Activated naive CD8-positive, alpha-beta T cell treated with anti-CD3 and anti-CD28 coated beads, Interleukin-2, amount 50 U/mL, for 16 hours (primary cell): ENCODE results near the gene LRRN2.

Experiments
- DNase-seq: peaks from one replicate; pipeline ENCODE4 v3.0.0-alpha.2; 2020; ENCODE audit warnings: low read depth, low spot score

LRRN2 gene

DNA sequence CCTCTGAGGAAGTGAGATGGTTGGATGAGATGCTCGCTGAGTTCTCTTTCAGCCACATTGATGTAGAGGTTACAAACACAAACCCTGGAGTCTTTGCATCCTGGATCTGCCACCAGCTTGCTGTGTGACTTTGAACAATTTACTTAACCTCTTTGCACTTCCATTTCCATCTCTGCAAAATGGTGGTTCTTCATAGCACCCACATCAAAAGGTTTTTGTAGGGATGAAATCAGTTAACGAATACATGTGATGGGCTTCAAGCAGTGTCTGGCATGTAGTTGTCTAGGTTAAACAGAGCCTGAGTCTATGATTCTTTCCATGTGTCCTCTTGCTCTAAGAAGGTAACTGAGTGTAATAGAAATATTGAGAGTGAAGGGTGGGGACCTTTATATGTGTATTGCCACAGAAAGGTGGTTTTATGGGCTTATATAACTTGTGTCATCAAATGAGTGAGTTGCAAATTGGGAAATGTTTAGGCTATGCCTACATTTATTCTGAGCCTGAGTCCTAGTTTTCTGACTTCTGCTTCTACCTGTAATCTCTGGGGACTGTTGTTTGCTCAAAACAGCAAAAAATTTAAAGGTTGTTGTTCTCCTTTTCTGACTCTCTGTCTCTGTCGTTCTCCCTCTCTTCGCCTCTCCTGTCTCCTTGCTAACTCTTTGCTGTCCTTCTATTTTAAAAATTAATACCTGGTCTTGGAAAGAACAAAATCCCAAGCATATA lies 27.3 kb upstream of the LRRN2 start:
- no peak for DNase-seq

DNA sequence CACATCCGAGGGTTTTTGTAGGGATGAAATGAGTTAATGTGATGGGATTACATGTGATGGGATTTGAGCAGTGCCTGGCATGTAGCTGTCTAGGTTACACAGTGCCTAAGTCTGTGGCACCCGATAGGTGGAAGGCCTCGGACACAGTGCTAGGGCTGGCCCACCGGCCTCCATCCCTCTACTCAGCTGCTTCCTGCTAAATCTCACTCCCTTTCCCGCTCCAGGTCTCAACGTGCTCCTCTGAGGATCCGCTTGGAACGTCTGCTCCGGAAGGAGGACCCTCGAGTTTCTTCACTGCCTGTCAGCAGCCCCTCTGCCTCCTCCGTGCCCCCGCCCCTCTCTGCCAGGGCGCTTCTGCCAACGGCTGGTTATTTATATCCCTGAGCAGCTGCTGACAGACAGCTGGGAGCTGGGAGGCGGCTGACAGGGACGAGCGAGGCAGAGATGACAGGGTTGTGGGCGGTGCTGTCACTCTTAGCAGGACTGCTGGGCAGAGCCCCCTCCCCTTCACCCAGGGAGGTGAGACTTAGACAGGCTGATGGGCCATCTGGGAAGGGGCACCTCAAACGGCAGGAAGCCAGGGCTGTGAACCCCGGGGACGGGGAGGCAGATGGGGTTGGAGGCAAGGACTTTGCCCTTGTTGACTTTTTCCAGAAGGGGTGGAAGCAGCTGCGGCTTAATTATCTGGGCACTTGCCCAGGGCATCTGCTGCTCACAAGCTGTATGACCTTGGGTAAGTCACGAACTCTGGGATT lies 26.6 kb upstream of the LRRN2 start:
- DNase-seq = no peak

DNA sequence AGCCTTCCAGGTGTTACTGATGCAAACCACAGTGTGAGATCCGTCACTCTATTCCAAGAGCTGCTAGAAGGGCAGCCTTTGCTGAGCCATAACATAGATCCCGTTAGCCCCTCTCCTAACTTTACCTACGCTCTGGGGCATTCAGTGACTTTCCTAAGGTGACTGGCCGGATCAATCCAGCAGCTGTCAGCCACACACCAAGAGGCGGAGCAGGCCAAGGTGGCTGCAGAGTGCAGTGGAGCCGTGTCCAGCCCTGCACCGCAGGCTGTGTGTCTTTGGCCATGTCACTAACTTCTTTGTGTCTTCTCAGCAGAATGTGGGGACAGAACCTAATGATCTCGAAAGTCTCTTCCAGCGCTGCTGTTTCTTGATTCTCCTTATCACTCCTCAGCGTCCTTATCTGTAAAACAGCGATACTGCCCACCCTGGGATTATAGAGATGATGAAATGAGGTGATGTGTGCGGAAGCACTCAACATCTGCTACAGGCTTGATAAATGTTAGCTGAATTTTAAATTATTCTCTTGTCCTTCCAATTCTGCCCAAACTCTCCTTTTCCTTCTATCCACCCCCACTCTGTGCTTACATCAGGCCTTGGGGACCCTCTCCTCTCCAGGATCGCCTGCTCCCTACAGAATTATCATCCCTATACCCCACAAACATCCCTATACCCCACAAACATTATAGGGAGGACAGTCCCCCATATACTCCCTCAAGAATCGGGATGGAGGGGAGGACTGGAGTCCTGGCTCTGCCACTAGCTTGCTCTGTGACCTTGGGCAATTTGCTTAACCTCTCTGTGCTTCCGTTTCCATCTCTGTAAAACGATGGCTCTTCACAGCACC lies 25.8 kb upstream of the LRRN2 start:
- no peak for DNase-seq

DNA sequence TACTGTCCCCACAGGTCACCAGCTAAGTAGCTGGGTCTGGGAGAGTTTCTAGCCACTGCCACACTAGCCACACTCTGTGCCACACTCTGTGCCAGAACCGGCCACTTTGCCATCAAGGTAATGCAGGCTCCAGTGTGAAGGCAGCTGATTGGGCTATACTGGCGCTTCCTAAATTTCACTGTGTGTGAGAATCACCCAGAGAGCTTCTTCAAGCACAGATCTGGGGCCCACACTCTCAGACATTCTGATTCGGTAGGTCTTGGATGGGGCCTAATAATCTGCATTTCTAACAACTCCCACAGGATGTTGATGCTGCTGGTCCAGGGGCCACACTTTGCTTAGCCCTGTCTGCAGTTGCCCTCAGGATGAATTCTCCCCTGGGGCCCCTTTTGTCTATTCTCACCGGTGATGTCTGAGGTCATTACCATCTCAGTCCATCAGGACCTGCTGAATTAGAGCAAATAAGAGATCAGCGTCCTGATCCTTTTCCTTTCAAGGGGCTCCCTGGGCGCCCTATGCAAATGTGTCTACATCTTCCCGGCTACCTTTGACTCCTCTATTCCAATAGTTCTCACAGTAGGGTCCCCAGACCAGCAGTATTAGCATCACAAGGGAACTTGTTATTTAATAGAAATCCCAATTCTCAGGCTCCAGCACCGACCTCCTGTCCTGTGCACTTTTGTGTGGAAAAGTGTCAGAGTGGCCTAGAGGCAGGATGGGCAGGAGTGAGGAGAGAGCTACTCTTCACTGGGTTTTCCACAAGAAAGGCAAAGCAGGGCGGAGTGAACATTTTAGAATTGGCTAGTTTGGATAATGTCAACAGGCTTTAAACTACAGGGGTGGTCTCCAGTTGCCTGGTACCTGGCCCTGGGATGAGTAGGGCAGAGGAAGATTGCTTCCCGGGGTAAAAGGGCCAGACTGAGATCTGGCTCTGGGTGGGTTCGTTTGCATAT lies 24.7 kb upstream of the LRRN2 start:
- DNase-seq = no peak

DNA sequence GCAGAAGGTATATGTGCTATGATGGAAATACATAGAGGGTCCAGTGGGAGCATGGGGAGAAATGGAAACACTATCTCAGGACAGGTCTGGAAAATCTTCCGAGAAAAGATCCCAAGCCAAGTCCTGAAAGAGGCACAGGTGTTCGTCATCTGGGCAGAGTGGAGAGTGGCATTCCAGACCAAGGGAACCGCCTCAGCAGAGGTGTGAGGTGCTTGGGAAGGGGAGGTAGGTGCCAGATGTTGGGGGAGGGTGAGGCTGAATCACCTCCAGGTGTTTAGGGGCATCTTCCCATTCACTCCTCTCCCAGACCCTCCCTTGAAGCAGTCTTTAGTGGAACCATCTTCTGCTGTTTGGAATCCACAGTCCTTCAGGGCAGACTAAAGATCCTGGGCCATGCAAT lies 23.5 kb upstream of the LRRN2 start:
- DNase-seq = no peak

DNA sequence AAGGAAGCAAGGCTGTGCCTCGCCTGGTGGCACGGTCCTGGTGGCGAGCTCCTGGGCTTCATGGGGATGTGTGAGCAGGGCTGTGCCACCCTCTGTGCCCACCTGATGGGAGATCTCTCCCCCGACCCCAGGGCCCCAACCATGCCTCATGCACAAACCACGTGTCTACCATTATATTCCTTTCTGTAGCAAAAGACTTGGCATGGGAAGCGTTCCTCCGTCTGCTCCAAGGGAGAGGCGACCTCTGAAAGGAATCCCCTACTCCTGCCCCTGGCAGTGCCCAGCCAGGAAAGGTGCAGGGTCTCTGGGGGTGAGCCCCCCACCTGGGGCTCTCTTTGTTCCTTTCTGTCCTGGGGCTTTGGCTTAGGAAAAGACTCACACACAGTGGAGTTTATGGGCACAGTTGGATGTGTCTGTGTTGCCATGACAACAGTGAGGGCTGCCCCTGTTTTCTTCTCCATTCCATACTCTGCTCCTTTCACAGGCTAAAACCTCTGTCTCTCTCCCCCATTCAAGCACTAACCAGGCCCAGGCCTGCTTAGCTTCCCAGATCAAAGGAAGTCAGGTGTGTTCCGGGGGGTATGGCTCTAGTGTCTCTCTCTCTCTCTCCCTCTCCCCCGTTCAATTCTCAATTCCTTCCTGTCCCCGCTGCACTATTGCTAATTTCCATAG lies 21.4 kb upstream of the LRRN2 start:
- no peak for DNase-seq

DNA sequence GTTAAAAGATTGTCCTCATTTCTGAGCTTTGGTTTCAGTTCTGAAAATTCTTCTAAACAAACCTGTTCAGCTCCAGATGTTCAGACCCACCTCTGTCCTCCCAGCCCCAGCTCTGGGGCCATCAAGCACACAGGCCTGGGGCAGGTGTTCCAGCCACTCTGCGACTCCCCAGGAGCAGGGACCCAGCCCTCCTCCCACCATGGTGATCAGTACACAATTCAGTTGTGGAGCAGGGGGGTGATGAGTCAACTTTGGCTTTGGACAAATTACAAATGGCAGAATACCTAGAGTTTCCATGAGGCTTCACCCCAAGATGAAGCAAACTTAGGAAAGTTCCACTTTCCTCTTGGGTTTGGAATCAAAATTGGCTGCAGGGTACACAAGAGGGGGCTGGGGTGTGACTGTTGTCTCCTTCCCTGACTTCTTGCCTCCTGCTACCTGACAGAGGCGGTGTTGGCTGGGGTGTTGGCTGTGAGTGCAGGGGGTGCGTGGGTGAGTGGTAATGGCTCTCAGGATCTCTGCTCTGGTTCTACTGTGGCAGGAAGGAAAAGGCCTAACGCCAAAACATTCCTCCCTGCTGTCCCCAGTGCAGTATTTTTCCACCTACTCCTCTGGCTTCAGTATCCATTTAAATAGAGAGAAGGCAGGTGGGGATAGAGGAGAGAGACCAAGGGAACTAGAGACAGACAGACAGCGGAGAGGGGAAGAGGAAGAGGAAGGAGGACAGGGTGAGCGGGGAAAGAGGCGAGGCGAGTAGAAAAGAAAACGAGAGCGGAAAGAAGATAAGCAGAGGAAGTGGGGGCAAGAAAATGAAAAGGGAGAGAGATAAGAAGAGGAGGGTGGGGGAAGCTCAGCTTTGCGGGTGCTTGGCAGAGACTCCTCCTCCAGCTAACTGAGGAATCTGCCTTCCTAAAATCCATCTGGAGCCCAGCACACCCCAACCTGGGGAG lies 20.6 kb upstream of the LRRN2 start:
- no peak for DNase-seq

DNA sequence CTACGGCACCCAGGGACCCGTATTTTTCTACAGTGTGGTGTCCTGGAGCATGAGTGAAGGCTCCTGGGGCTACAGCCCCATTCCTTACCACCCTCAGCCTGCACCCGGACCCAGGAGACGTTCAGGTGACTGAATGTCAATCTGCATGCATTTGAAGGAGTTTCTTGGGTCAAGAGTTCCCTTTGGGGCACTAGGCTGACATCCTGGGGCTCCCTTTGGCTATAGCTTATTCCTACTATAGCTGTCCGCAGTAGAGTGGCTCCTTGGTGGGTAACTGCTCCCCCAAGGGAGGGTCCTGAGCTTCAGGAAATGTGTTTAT lies 19.9 kb upstream of the LRRN2 start:
- no peak for DNase-seq

DNA sequence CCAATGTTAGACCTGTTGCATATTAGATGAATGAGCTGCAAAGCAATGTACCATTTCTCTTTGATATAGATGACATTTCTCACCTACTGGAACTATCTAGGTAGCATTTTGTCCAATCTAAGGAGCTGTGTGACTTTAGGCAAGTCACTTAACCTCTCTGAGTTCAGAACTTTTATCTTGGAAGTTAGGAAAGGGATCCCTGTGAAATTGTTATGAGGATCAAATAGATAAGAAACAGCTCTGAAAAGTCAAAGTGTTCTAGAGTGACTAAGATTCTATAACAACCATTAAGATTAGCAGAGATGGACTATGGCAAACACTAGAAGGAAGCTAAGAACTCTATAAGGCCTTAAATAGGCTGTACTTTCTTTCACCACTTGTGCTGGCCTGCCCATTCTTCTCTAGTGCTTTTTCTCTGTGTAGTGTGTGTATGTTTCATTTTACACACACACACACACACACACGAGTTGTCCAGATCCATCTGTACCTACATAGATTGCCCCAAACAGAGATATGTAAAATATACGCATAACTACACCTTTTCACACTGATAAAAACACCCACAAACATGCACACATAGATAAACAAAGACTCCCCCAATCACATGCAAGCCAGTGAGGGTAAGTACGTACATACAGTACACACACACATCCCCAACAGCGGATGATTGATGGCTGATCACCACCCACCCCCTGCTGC lies 19.4 kb upstream of the LRRN2 start:
- no peak for DNase-seq

DNA sequence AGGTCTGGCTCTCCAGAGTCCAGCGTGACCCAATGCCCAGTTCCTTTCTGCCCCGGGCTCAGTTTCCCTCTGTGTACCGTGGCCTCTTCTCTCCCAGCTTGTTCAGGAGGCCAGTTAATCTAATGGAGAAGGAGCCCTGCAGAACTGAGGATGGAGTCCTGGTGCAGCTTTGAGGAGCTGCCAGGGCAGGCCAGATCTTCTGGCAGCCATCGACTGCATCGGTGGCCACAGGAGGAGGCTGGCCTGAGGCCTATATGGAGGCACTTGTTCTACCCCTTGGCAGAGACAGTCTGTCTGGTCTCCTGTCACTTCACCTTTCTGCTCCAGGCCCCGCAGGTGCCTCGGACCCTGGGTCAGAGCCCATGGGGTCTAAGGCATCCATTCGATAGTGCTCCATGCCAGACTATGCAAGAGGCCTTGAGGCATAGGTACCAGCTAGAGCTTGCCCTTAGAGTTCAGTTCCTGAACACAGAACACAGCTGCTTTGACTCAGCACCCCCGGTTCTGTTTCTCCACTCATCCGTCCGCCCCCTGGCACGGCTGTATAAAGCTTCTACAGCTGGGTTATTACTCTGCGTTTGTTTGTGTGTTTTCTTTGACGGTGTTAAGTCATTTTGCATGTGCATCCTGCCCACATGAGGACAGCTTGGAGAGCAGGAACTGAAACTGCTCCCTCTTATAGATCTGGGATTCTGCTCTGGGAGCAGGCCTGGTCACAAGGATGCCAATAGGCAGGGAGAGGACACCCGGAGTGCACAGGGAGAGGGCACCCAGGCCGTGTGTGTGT lies 18.5 kb upstream of the LRRN2 start:
- no peak for DNase-seq

DNA sequence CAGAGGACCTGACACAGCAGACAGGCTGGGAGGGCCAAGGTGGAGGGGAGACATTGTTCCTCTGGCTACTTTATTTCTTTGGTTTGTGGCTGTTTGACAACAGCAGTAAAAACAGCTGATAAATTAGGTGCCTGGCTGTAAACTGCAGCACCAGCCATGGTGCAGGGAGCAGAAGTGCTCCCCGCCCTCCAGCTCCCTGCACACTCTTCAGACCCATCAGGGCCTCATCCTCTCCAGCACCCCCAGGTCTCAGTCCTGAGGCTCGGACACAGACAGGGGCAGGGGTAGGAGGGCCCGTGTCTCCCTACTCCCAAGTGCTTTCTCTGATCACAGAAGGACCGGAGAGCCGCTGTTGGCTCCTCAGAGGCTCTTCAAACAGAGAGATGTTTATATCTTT lies 17.7 kb upstream of the LRRN2 start:
- DNase-seq = no peak

DNA sequence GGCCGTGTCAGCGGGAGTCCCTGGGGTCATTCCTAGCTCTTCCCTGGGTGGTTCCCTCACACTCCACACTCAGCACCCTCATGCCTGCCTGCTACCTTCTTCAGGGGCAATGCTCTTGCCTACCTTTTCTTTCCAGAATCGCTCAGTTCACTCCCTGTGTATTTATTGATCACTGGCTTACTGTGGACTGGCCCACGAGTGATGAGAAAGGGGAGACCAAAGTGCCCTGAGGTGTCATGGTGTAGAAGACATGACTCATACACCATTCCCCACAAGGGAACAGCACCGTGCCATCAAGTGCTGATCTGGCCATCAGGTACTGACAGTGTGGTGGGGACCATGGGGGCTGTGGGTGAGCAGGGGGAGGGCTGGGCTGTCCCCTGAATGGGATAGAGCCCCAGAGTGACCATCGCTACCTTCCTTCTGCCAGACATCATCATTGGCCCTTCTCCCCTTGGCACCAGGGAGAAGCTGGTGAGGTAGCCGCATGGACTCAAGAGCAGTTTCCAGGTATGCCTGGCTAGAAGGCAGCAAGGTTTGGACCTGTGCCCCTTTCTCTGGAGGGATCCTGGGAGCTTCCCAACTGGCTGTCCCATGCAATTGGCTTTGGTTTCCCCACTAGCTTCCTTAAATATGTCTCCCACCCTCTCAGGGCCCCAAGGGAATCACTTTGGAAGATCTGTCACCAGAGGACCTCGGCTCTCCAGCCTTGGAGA lies 17.2 kb upstream of the LRRN2 start:
- no peak for DNase-seq

DNA sequence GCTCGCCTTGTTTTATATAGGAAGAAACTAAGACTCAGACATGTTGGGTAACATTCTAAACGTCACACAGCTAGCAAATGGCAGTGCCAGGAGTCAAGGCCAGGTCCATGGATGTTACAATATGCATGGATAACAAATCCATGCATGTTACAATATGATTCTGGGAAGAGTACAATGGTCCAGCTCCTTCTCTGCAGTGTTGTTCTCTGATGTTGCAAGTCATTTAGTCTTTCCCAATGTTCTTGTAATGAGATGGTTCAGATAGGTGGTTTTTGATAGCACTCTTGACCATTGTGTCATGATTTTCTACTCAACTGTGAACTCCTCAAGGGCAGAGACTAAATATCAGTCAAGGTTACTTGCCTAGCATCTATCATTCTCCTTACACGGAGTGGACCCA lies 15.7 kb upstream of the LRRN2 start:
- DNase-seq = no peak

DNA sequence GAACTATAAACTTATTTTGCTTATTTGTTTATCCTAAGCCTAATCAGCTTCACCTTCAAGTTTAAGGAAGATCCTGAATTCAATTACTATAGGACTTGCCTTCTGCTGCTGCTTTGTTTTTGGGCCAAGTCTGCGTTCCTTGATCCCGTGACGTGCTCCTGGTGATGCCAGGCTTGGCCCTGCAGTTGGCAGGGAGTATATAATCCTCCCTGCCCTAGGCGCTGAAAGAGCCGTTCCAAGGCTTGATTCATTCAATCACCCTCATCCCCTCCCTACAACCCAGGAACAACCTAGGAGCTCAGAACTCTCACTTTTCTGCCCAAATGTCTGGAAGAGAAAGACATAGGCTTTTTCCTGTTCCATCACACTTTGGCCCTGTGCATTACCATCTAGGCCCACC lies 12.4 kb upstream of the LRRN2 start:
- DNase-seq = no peak

DNA sequence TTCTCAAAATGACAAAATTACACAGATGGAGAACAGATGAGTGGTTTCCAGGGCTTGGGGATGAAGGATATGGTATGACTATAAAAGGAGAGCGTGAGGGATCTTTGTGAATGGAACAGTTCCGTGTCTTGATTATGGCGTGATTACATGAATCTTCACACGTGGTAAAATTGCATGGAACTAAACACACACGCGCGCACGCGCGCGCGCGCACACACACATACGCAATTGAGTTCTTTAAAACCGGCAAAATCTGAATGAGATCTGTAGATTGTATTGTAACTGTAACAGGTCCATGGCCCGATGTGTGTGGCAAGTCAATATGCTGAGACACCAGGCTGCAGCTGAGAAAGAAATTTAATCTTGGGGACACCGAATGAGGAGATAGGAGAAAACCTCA lies 11.1 kb upstream of the LRRN2 start:
- DNase-seq = no peak

DNA sequence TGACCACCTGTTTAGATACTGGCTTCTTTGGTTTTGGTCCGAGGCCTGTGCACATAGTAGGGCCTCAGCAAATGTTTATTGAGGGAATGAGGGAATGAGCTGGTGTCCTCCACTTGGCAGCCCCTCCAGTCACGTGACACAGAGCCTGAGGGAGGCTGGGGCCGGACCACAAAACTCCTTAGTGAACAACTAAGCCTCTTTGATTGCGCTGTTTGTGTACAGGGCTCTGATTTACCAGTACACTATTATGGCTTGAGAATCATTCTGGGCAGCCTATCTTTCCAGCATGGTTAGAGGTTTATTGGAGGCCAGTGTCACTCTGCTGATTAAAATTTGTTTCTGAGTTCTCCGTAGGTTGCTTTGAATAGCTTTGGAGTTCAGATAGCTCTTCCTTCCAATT lies 10.2 kb upstream of the LRRN2 start:
- DNase-seq = no peak

DNA sequence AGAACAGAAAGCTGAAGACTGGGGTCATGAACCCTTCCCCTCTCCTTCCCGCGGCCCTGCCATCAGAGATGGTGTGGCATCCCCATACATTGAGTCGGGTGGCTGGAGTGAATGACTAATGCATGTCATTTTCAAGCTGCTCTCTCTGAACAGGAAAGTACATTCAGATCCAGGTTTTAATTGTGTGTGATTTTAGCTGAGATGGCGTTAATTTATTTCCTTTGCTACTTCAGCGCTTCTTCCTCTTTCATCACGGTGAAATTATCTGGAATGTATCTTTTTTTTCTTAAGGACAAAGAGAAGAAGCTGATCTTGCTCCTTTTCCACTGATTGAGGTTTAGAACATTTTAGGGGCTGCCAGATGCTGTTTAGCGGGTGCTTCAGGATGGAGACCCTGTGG lies 8.6 kb upstream of the LRRN2 start:
- DNase-seq = no peak

DNA sequence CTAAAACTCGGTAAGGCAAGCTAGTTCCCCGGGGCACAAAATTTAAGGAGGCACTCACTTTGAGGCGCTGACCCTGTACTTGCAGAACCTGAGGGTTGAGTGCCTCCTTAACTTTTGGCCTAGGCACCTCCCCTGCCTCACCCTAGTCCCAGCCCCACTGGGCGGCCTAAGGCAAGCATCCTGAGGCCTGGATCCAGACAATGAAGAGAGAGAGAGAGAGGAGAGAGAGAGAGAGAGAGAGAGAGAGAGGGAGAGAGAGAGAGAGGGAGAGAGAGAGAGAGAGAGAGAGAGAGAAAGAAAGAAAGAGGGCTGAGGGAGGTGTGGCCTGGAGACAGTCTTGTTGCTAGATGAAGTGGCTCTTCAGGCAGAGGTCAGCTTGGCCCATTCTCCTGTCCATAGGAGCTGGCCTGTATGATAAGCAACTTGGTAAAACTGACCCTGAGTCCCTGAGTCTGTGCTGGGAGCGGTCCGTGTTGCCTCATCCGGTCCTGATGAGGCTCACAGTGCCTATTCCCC lies 7.4 kb upstream of the LRRN2 start:
- DNase-seq = no peak
